ENCODE data around the gene ALKBH7.
A peak's percentile ranks its signal among the peaks of the same experiment; 100 is the strongest.

ALKBH7 gene

GRCh38 chr19:6402058-6402457 is 29.5 kb downstream of the ALKBH7 start:
- DNase-seq: no peak

GRCh38 chr19:6402837-6403608 is 30.4 kb downstream of the ALKBH7 start:
- no peak for DNase-seq

- no peak for DNase-seq
These were observed 33.8 kb downstream of the ALKBH7 start for GRCh38 chr19:6406401-6406800.

GRCh38 chr19:6409346-6409745 is 36.8 kb downstream of the ALKBH7 start:
- no peak for DNase-seq

- no peak for DNase-seq
These were observed 39.5 kb downstream of the ALKBH7 start for GRCh38 chr19:6412061-6412446.

GRCh38 chr19:6412447-6413091 is 40.0 kb downstream of the ALKBH7 start:
- DNase-seq: no peak

- DNase-seq: no peak
These were observed 40.7 kb downstream of the ALKBH7 start for GRCh38 chr19:6413291-6413690.

- no peak for DNase-seq
These were observed 41.4 kb downstream of the ALKBH7 start for GRCh38 chr19:6413721-6414643.

- no peak for DNase-seq
These were observed 42.4 kb downstream of the ALKBH7 start for GRCh38 chr19:6414793-6415590.

- DNase-seq: no peak
These were observed 43.1 kb downstream of the ALKBH7 start for GRCh38 chr19:6415591-6416190.

- no peak for DNase-seq
These were observed 44.2 kb downstream of the ALKBH7 start for GRCh38 chr19:6416658-6417405.

- no peak for DNase-seq
These were observed 45.3 kb downstream of the ALKBH7 start for GRCh38 chr19:6417713-6418561.

GRCh38 chr19:6418562-6418932 is 46.0 kb downstream of the ALKBH7 start:
- no peak for DNase-seq

- no peak for DNase-seq
These were observed 48.8 kb downstream of the ALKBH7 start for GRCh38 chr19:6421075-6422014.

GRCh38 chr19:6423499-6424194 is 51.1 kb downstream of the ALKBH7 start:
- peak; percentile 2 for DNase-seq

- no peak for DNase-seq
These were observed 51.8 kb downstream of the ALKBH7 start, which contains the start of gene KHSRP for GRCh38 chr19:6424195-6424938. KHSRP (minus strand) TSS chr19:6424811; CDS start chr19:6424701, 110 bp downstream.
